HG03097 (cell line): ENCODE measurements around the gene MPP1.

Experiments used
- ATAC-seq: cut with Tn5 transposase; IDR thresholded peaks from one replicate; pipeline ENCODE4 v1.9.1; 2021; ENCODE audit not compliant: unreplicated experiment, low FRiP score

MPP1 gene

GRCh38 chrX:154813801-154814200 is 8.5 kb upstream of the MPP1 start:
- no peak for ATAC-seq

GRCh38 chrX:154812341-154813101 is 7.2 kb upstream of the MPP1 start:
- ATAC-seq = no peak

DNA sequence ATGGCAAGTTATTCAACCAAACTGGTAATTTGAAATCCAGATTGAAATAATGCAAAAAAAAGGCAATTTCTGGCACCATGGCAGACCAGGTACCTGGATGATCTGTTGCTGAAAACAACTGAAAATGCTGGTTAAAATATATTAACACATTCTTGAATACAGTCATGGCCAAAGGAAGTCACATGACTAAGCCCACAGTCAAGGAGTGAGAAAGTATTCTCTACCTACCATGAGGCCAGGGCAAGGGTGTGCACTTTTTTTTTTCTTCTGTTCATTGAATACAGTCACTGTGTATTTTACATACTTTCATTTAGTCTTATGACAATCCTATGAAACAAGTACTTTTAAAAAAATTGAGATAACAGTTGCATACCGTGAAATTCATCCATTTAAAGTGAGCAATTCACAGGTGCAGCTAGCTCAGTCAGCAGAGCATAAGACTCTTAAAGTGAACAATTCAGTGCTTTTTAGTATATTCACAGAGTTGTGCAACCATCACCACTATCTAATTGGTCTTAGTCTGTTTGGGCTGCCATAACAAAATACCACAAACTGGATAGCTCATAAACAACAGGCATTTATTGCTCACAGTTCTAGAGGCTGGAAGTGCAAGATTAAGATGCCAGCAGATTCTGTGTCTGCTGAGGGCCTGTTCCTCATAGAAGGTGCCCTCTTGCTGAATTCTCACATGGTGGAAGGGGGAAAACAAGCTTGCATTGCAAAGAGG is 4.8 kb upstream of the MPP1 start:
- ATAC-seq = no peak

DNA sequence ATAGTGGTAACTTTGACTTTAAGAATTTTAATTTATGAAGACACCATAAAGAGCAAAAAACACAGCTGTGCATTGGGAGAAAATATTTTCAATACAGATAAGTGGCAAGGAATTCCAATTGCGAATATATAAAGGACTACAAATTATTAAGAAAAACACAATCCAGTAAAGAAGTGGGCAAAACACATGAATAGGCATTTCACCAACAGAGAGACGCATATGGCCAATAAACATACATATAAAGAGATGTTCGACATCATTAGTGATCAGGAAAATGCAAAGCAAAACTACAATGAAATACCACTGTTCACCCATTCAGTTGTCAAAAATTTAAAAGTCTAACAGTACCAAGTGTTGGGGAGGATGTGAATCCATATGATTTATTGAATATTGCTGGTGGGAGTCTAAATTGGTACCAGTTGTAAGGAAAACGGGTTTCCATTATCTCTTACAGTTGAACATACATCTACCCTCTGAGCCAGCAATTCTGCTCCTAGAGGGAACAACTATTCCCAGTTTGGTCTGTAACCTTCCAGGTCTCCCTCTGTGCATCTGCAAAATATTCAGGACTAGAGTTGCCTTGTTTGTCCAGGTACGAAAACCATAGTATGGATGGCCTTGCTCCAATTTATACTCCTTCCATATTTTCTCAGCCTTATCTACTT is 1.7 kb upstream of the MPP1 start:
- ATAC-seq = no peak

GRCh38 chrX:154805696-154806091 is 409 bp upstream of the MPP1 start:
- ATAC-seq = no peak

GRCh38 chrX:154804261-154804956 is 876 bp downstream of the MPP1 start:
- ATAC-seq = no peak

- no peak for ATAC-seq
These were observed 2.3 kb downstream of the MPP1 start for GRCh38 chrX:154802947-154803346.

- no peak for ATAC-seq
These were observed 4.6 kb downstream of the MPP1 start for GRCh38 chrX:154800478-154801210.

GRCh38 chrX:154799556-154800348 is 5.5 kb downstream of the MPP1 start:
- no peak for ATAC-seq

DNA sequence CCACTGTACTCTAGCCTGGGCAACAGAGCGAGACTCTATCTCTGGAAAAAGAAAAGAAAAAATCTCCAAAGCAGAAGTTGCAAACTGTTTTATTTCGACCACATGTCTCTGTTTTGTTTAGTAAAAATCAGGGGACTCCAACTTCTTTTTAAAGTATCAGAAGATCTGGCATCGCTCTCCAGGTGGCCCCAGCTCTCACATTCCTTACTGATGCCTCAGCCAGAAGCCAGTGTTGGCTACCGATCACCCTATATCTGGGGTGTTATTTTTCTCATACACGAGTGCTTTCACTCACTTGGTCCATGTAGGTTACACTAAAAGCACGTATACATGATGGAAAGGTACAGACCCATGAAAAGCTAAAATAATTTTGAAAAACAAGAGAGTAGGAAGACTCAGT is 8.3 kb downstream of the MPP1 start:
- ATAC-seq = no peak

DNA sequence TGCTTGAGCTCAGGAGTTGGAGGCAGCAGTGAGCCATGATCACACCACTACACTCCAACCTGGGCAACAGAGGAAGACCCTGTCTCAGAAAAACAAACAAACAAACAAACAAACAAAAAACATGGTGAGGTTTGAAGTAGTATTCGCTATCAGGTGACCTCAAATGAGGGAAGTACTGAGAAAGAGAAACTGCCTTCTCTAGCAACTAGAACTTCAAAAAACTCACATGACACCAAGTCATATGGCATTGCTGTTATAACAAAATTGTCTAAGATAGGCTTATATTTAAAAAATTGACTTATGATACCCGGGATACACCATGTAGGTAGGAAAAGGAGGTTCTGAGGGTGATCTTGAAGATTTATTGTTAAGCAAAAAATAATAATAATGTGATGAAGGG is 10.3 kb downstream of the MPP1 start:
- ATAC-seq = no peak

- ATAC-seq = no peak
These were observed 12.0 kb downstream of the MPP1 start for GRCh38 chrX:154793084-154793795.

GRCh38 chrX:154791939-154792338 is 13.3 kb downstream of the MPP1 start:
- ATAC-seq = no peak

DNA sequence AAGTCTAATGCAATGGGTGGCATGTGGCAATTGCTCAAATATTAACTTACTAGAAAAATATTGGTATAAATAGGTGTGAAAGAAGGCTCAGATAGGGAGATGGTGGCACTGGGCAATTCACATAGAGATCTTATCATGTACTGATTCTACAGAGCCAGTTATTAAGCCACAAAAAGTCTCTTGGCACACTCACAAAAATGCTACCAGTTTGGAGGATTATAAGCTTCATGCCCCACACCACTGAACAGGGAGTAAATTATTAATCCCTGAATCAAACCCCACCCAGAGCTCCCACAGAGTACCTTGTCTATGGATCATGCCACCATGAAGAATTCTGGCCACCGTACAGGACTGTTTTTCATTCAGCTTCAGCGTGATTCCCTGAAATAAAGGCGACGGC is 13.8 kb downstream of the MPP1 start:
- no peak for ATAC-seq

DNA sequence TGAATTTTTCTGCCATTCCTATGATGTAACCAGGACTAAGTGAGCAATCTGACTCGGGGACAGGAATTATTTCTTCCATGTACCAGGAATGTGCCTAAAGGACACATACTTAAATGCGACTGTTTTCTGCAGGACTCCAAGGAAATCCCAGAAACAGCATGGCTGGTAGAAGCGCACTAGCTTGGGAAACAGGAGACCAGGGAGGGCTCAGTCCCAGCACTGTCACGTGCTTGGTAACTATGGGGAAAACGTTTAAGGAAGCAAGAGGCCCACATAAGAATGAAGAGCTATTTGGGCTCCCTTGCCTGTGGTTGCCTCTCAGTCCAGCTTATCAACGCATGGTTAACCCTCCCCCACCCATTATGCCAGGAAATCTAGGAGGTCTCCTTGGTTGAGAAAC is 19.6 kb downstream of the MPP1 start:
- ATAC-seq = no peak

GRCh38 chrX:154784149-154784995 is 20.9 kb downstream of the MPP1 start:
- ATAC-seq = no peak

DNA sequence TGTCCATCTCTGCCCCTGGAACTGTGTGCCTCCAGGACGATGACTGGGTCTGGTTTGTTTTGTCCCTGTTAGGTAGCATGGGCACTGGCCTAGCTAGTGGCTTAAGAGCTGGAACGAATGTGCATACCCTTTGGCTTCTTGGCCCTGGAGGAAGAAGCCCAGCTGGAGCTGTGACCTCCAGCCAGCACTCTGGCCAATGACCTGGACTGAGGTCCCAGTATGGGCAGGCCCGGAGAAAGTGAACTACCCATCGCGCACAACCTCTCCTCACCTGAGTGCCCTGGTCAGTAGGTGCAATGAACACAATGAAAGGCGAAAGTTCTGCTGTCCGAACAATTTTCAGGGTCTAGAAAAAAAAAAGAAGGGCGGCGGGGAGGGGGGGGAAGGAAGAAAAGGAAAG is 24.3 kb downstream of the MPP1 start:
- ATAC-seq = no peak

DNA sequence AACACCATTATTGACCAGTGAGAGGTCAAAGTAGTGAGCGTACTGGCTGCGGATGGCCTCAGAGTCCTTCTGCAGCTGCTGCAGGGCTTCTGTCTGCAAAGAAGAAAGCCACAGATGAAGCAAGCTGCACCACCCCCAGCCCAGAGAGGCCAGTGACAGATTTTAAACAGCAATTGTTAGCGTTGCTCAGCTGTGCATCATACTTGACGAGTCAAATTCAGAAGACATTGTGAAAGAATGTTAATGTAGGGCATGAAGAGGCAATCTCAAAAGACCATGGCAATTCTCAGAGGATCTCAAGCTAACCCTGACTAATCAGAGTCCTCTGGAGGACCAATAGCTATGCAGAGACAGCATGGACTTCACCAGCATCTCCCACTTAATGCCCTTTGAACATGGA is 26.0 kb downstream of the MPP1 start:
- ATAC-seq = no peak
